ENCODE data around the gene AIFM2.

The AIFM2 gene

GRCh38 chr10:70063418-70064098, 69.1 kb downstream of the AIFM2 start:
- DNase-seq (ENCODE audit: insufficient read length, low spot score) (no peak), FAIRE-seq (no peak)

All from HTR-8/SVneo (cell line).